NCI-H510A (cell line): ENCODE results near the gene B4GALNT4.
"Not testable (repeated sequence)": the region's sequence is repeated elsewhere in the genome, so short reads cannot be mapped to it uniquely, and the experiment has no call there.

ENCODE experiments used
- DNase-seq: peaks from one replicate; lab custom pipeline; 2025; lab: John Stamatoyannopoulos, UW

The B4GALNT4 gene

DNA sequence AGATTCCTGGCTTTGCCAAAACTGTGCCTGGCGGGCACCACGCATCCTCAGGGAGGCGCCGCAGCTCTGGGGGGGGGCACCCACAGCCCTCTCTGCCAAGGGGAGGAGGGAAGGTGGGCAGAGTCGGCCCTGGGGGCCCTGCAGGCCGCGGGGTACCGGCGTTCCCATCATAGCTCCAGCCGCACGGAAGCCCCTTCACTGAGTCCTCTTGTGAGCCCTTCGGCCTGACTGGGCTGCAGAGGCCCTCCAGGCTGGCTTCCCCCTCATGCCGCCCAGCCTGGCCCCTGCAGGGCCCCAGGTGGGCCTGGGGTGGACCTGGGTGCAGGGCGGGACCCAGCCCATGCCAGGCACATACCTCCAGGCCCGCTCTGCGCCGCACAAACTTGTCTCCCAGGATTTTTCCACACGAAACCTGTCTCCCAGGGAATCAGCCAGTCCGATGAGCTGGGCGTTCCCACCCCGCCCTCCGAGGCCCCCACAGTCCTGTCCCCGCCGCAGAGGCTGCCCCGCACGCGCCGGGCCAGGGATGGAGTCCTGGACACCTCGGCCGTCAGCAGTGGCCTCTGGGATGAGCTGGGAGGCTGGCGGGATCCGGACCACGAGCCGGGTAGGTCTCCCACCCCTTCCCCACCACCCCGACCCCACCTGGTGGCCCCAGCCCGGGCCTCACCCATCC is 22.9 kb downstream of the B4GALNT4 start:
- DNase-seq, result no peak

GRCh38 chr11:393219-394033 is 24.1 kb downstream of the B4GALNT4 start:
- DNase-seq, result no peak

- peak; percentile 70 for DNase-seq
These were observed 24.9 kb downstream of the B4GALNT4 start, which contains the start of gene PKP3 for GRCh38 chr11:394034-394857. TSS of gene PKP3 (plus strand) at chr11:394209. CDS start at chr11:394293, 84 bp downstream.

DNA sequence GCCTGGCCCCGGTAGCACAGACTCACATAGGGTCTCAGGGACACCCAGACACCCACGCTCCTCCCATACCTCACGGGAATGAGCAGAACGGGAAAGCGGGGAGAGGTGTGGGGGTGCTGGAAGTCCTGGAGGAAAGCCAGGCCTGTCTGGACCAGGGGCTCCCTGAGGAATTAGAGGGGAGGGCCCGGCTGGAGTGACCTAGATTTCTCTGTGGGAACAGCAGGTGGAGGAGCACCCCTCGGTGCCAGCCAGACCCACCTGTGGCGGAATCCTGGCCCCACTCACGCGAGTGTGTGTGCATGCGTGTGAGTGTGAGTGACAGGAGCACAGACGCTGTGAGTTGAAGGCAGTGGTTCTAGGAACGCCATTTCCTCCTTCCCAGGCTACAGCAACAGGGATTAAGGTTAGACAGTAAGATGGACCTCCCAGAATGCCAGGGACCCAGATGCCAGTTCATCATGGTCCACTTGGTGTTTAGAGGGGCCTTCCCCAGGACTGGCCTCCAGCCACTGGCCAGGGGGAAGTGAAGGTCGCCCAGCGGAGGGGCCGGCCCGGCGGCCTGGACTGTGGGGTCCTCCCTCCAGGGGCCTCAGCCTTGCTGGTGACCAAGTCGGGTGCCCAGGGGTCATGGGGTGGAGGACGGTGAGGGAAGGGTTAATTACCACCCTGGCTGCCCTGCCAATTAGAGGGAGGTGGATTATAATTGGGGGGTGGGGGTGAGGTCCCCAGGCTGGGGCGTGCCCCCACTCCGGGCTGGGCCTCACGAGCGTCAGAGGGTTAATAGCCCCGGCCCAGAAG is 25.8 kb downstream of the B4GALNT4 start:
- DNase-seq, result no peak

GRCh38 chr11:395866-396265 is 26.6 kb downstream of the B4GALNT4 start:
- no peak for DNase-seq

DNA sequence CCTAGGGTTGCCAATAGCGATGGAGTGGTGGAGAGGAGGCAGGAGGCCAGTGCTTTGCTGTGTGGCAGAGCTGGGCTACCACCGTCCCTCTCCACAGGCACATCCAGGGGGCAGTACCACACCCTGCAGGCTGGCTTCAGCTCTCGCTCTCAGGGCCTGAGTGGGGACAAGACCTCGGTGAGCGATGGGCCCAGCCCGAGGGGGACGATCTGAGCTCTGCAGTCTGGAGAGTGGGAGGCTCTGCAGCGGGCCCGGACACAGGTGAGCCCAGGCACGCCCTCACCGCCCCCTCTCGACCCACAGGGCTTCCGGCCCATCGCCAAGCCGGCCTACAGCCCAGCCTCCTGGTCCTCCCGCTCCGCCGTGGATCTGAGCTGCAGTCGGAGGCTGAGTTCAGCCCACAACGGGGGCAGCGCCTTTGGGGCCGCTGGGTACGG is 27.2 kb downstream of the B4GALNT4 start:
- DNase-seq, result no peak

GRCh38 chr11:396948-397548 is 27.7 kb downstream of the B4GALNT4 start:
- DNase-seq, result no peak

DNA sequence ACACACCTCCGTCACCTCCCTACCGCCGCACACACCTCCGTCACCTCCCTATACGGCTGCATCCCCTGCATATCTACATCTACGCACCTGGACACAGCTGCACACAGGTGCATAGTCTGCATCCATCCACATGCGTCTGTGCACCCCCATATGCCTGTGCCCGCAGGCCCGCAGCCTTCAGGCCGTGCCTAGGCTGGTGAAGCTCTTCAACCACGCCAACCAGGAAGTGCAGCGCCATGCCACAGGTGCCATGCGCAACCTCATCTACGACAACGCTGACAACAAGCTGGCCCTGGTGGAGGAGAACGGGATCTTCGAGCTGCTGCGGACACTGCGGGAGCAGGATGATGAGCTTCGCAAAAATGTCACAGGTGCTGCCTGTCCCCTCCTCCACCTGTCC is 29.5 kb downstream of the B4GALNT4 start:
- DNase-seq, result no peak

GRCh38 chr11:399731-400211 is 30.5 kb downstream of the B4GALNT4 start:
- no peak for DNase-seq

DNA sequence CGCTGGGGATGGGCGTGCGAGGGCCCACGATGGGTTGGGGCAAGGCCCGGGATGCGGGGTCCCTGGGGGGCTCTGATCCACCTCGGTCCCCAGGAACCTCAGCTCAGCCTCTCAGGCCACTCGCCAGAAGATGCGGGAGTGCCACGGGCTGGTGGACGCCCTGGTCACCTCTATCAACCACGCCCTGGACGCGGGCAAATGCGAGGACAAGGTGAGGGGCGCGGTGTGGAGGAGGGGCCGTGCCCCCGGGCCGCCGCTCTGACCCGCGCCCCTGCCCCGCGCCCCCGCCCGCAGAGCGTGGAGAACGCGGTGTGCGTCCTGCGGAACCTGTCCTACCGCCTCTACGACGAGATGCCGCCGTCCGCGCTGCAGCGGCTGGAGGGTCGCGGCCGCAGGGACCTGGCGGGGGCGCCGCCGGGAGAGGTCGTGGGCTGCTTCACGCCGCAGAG is 31.0 kb downstream of the B4GALNT4 start:
- DNase-seq, result no peak

GRCh38 chr11:401196-401595 is 31.9 kb downstream of the B4GALNT4 start:
- DNase-seq, result not testable (repeated sequence)

- no peak for DNase-seq
These were observed 33.9 kb downstream of the B4GALNT4 start for GRCh38 chr11:403021-403760.

DNA sequence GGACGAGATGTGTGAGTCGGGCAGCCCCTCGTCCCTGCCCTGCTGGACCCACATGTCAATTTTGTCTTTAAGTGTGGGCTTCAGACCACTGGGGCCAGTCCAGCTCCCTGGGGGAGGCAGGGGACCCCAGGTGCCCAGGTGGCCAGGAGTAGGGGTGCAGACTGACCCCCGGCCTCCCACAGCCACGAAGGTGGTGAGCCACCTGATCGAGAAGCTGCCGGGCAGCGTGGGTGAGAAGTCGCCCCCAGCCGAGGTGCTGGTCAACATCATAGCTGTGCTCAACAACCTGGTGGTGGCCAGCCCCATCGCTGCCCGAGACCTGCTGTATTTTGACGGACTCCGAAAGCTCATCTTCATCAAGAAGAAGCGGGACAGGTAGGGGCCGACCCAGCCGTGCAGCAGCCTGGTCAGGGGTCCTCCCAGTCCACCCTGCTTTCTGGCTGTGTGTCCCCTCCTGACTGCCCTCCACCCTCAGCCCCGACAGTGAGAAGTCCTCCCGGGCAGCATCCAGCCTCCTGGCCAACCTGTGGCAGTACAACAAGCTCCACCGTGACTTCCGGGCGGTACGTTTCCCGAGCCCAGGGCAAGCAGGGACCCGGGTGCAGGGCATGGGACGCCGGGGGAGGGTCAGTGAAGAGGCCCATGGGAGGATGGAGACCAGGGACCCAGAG is 34.6 kb downstream of the B4GALNT4 start:
- DNase-seq, result no peak

DNA sequence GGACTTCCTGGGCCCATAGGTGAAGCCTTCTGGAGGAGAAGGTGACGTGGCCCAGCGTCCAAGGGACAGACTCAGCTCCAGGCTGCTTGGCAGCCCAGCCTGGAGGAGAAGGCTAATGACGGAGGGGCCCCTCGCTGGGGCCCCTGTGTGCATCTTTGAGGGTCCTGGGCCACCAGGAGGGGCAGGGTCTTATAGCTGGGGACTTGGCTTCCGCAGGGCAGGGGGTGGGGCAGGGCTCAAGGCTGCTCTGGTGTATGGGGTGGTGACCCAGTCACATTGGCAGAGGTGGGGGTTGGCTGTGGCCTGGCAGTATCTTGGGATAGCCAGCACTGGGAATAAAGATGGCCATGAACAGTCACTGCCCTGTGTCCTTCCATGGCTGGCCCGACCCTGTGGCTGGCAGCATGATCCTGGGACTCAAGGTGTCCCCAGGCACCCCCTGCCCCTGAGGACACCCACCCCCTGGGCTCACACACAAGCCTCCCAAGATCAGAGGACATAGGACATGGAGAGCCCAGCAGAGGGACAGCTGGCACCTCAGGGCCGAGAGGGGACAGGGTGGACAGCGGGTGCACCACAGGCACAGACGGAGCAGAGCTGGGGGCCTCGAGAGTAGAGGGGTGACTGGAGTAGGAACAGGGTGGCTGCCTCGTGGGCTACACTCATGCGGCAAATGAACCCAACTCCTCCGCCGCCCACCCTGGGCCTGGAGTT is 35.4 kb downstream of the B4GALNT4 start:
- no peak for DNase-seq

GRCh38 chr11:405323-405953 is 36.1 kb downstream of the B4GALNT4 start:
- DNase-seq, result no peak

GRCh38 chr11:405954-406795 is 36.9 kb downstream of the B4GALNT4 start:
- no peak for DNase-seq

- DNase-seq, result no peak
These were observed 37.7 kb downstream of the B4GALNT4 start for GRCh38 chr11:406796-407650.
